ENCODE measurements around the gene MZT2B. TPM values are rescaled to one million over a fixed set of nuclear protein-coding genes. Genes with fewer than 3 reads are reported as not detected.
"Not testable (repeated sequence)": the region's sequence is repeated elsewhere in the genome, so short reads cannot be mapped to it uniquely, and the experiment has no call there.

Gene MZT2B
- total RNA-seq, 8 experiments from 2014 or later: 101 to 315 (median 253) TPM

GRCh38 chr2:130207051-130207450, 25.0 kb downstream of the MZT2B start:
- H3K4me1 ChIP-seq (replicated peaks in 1 of 2); in situ Hi-C loops (cut with MboI; ENCODE audit: low pct_unique_long_range_greater_than_20kb in 2 of 9, low sequenced_read_pairs in 9 of 9, unreplicated experiment in 9 of 9); H3K27ac ChIP-seq; ATAC-seq (replicated peaks in 6 of 8); H3K4me3 ChIP-seq: not testable (repeated sequence)
- WGBS, 10 experiments: 80 to 100% (median 92%) methylated on average over 1 to 3 of the region's 13 CpGs; no CpG with 5 or more reads in 4 of the 10 experiments

- H3K4me3 ChIP-seq; H3K27ac ChIP-seq; in situ Hi-C loops (cut with MboI; ENCODE audit: low pct_unique_long_range_greater_than_20kb in 2 of 9, low sequenced_read_pairs in 9 of 9, unreplicated experiment in 9 of 9); H3K4me1 ChIP-seq (replicated peaks in 1 of 2): not testable (repeated sequence)
- no CpG with 5 or more reads among the region's 2 CpGs for WGBS, 10 experiments
- peak in 3 of 8 experiments; percentile 71 to 93 (median 84) for ATAC-seq (replicated peaks in 6 of 8)
These were observed 37.1 kb downstream of the MZT2B start for GRCh38 chr2:130219147-130219546.

- in situ Hi-C loops (cut with MboI; ENCODE audit: low pct_unique_long_range_greater_than_20kb in 2 of 9, low sequenced_read_pairs in 9 of 9, unreplicated experiment in 9 of 9); H3K27ac ChIP-seq; H3K4me3 ChIP-seq; H3K4me1 ChIP-seq (replicated peaks in 1 of 2): not testable (repeated sequence)
- peak in 1 of 8 experiments; percentile 20 for ATAC-seq (replicated peaks in 6 of 8)
- WGBS, 10 experiments: no CpG with 5 or more reads among the region's 1 CpG
These were observed 38.4 kb downstream of the MZT2B start for GRCh38 chr2:130220505-130220904.

GRCh38 chr2:130222523-130222922, 40.5 kb downstream of the MZT2B start:
- ATAC-seq (replicated peaks in 6 of 8): peak in 3 of 8 experiments; percentile 36 to 85 (median 82)
- H3K4me3 ChIP-seq; in situ Hi-C loops (cut with MboI; ENCODE audit: low pct_unique_long_range_greater_than_20kb in 2 of 9, low sequenced_read_pairs in 9 of 9, unreplicated experiment in 9 of 9); H3K27ac ChIP-seq; H3K4me1 ChIP-seq (replicated peaks in 1 of 2): not testable (repeated sequence)
- no CpG with 5 or more reads among the region's 4 CpGs for WGBS, 10 experiments

- H3K4me3 ChIP-seq; ATAC-seq (replicated peaks in 6 of 8); in situ Hi-C loops (cut with MboI; ENCODE audit: low pct_unique_long_range_greater_than_20kb in 2 of 9, low sequenced_read_pairs in 9 of 9, unreplicated experiment in 9 of 9); H3K27ac ChIP-seq; H3K4me1 ChIP-seq (replicated peaks in 1 of 2): not testable (repeated sequence)
- 95% methylated on average over 7 of the region's 21 CpGs; no CpG with 5 or more reads in 9 of the 10 experiments for WGBS, 10 experiments
These were observed 45.9 kb downstream of the MZT2B start for GRCh38 chr2:130228005-130228404.

GRCh38 chr2:130228467-130229160, 46.6 kb downstream of the MZT2B start:
- H3K4me3 ChIP-seq; ATAC-seq (replicated peaks in 6 of 8); H3K4me1 ChIP-seq (replicated peaks in 1 of 2); in situ Hi-C loops (cut with MboI; ENCODE audit: low pct_unique_long_range_greater_than_20kb in 2 of 9, low sequenced_read_pairs in 9 of 9, unreplicated experiment in 9 of 9); H3K27ac ChIP-seq: not testable (repeated sequence)
- WGBS, 10 experiments: 94 to 100% (median 100%) methylated on average over 5 to 12 of the region's 69 CpGs; no CpG with 5 or more reads in 7 of the 10 experiments

GRCh38 chr2:130229161-130229510, 47.1 kb downstream of the MZT2B start:
- H3K4me1 ChIP-seq (replicated peaks in 1 of 2); H3K4me3 ChIP-seq; in situ Hi-C loops (cut with MboI; ENCODE audit: low pct_unique_long_range_greater_than_20kb in 2 of 9, low sequenced_read_pairs in 9 of 9, unreplicated experiment in 9 of 9); H3K27ac ChIP-seq: not testable (repeated sequence)
- ATAC-seq (replicated peaks in 6 of 8): peak in 2 of 8 experiments; percentile 75 to 91
- no CpG with 5 or more reads among the region's 48 CpGs for WGBS, 10 experiments

GRCh38 chr2:130230376-130230775, 48.3 kb downstream of the MZT2B start:
- H3K27ac ChIP-seq; H3K4me3 ChIP-seq; ATAC-seq (replicated peaks in 6 of 8); H3K4me1 ChIP-seq (replicated peaks in 1 of 2); in situ Hi-C loops (cut with MboI; ENCODE audit: low pct_unique_long_range_greater_than_20kb in 2 of 9, low sequenced_read_pairs in 9 of 9, unreplicated experiment in 9 of 9): not testable (repeated sequence)
- 100% methylated on average over 2 of the region's 18 CpGs; no CpG with 5 or more reads in 9 of the 10 experiments for WGBS, 10 experiments

GRCh38 chr2:130230907-130231306, 48.8 kb downstream of the MZT2B start:
- in situ Hi-C loops (cut with MboI; ENCODE audit: low pct_unique_long_range_greater_than_20kb in 2 of 9, low sequenced_read_pairs in 9 of 9, unreplicated experiment in 9 of 9); H3K4me1 ChIP-seq (replicated peaks in 1 of 2); ATAC-seq (replicated peaks in 6 of 8); H3K4me3 ChIP-seq; H3K27ac ChIP-seq: not testable (repeated sequence)
- 80 to 100% (median 82%) methylated on average over 1 to 3 of the region's 15 CpGs; no CpG with 5 or more reads in 6 of the 10 experiments for WGBS, 10 experiments

GRCh38 chr2:130231656-130232055, 49.6 kb downstream of the MZT2B start:
- WGBS, 10 experiments: 29 to 73% (median 56%) methylated on average over 1 to 4 of the region's 12 CpGs; no CpG with 5 or more reads in 6 of the 10 experiments
- ATAC-seq (replicated peaks in 6 of 8): no peak

GRCh38 chr2:130233066-130233465, 51.0 kb downstream of the MZT2B start:
- H3K4me1 ChIP-seq (replicated peaks in 1 of 2); H3K27ac ChIP-seq; in situ Hi-C loops (cut with MboI; ENCODE audit: low pct_unique_long_range_greater_than_20kb in 2 of 9, low sequenced_read_pairs in 9 of 9, unreplicated experiment in 9 of 9); ATAC-seq (replicated peaks in 6 of 8); H3K4me3 ChIP-seq: not testable (repeated sequence)
- 20 to 100% (median 92%) methylated on average over 1 to 2 of the region's 2 CpGs; no CpG with 5 or more reads in 1 of the 10 experiments for WGBS, 10 experiments

More at GRCh38 chr2:130231656-130232055, 49.6 kb downstream of the MZT2B start:
- in situ Hi-C loops (cut with MboI; ENCODE audit: low pct_unique_long_range_greater_than_20kb in 2 of 9, low sequenced_read_pairs in 9 of 9, unreplicated experiment in 9 of 9): no loop called here
- Histone ChIP-seq H3K4me1 (replicated peaks in 1 of 2) (no peaks in the 10 kb centered on the region), H3K4me3 (no peak overlapping the region), H3K27ac (no peak overlapping the region)

GRCh38 chr2:130239581-130239980, 57.5 kb downstream of the MZT2B start:
- WGBS, 10 experiments: 0 to 92% (median 65%) methylated on average over 1 to 6 of the region's 6 CpGs; no CpG with 5 or more reads in 1 of the 10 experiments
- H3K4me3 ChIP-seq; H3K4me1 ChIP-seq (replicated peaks in 1 of 2); H3K27ac ChIP-seq; in situ Hi-C loops (cut with MboI; ENCODE audit: low pct_unique_long_range_greater_than_20kb in 2 of 9, low sequenced_read_pairs in 9 of 9, unreplicated experiment in 9 of 9); ATAC-seq (replicated peaks in 6 of 8): not testable (repeated sequence)
